ENCODE measurements around the gene CHRNG.

The CHRNG gene

DNA sequence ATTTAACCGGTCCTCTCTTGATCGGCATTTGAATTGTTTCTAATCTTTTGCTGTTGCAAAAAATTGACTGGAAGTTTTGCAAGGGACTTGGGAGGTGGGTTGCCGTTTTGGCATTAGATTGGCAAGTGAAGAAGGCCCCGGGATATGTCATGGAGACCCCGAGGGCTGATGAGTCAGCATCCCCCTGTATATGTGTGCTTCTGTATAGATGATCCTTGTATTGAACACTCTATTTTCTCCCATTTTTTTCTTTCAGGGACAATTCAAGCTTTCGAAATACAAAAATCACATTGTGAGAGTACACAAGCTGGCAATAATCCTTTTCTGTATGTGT, 41.1 kb downstream of the CHRNG start:
- no peak for DNase-seq

DNA sequence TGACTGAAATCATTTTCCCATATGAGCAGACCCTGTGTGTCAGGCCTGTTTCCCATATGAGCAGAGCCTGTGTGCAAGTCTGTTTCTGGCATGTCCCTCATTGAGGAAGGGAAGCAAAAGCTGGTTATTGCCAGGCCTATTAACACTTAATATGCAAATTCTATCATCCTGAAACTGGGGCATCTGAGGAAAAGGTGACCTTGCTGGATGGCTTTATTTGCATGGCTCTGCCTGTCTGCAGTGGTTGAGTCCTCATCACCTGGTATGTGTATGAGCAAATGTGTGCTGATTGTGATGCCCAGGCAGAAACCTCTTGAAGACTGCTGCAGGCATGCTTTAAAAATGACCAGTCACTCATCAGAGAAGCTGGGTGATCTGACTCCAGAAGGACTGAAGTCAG, 42.2 kb downstream of the CHRNG start:
- DNase-seq: no peak

DNA sequence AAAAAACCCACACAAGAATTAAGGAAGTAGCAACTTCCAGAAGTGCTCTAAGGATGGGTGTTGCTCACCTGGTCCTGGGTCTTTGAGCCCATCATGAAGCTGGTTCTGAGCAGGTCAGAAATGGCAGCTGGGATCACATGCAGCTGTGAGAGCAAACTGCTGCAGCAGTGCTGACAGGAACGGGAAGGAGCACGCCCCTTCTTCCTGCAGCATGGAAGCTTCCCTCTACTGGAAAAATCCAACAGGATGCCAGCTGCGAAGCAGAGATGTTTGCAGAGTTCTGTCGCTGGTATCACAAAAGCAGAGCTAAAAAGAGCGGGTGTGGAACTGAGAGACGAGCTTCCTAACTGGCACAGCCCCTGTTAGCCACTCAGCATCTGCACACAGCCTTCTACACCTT, 44.7 kb downstream of the CHRNG start:
- DNase-seq: no peak

DNA sequence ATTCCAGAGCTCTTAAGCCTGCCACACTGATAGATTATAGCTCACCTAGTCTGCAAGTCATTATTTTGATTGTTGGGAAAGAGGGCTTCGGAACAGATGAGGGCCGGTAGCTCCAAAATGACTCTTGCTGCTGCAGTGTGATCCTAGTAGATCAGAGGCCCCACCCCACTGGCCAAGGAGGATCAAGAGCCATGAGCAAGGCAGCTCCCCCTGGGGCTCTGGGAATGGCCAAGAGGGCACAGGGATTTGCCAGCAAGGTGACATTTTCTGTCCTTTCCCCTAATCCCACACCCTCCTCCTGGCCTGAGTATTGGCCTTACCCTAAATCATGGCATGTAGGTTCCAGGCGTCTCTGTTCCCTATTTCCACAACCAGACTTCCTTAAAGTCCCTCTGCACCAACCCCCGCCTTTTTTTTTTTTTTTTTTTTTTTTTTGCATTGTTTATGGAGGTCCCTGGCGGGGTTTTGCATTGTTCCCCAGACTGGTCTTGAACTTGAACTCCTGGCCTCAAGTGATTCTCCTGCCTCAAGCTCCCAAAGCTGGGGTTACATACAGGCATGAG, 47.5 kb downstream of the CHRNG start:
- DNase-seq: no peak

DNA sequence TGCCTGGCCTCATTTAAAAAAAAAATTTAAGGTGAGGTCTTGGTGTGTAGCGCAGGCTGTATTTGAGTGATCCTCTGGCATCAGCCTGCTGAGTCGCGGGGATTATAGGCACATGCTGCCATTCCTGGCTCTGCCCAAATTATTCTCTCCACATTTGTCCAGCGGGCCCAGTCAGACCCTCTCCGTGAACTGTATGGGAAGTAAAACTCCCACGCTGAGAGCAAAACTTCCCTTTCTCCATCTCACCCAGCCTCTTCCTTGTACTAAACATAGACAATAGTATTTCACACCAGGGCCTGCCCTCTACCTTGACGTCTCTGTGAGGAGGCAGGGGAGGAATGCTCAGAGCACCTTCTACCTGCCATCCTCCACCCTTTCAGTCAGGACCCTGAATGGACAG, 48.0 kb downstream of the CHRNG start:
- no peak for DNase-seq

DNA sequence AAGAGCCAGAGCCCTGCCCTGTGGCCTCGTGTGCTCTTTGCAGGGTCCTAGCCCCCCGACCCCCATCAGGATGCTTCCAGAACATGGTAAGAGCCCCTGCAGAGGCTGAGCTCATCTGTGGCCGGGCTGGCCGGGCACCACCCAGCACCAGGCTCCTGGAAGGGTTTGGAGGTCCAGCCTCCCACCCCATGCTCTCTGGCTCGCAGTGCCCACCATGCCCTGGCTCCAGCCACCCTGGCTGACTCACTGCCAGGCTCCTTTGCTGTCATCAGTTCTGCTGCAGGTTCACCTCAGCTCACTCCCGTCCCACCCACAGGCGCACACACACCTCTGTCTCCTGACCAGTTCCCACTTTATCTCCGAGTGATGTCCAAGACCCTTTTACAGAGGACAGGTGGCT, 48.5 kb downstream of the CHRNG start:
- DNase-seq: no peak

DNA sequence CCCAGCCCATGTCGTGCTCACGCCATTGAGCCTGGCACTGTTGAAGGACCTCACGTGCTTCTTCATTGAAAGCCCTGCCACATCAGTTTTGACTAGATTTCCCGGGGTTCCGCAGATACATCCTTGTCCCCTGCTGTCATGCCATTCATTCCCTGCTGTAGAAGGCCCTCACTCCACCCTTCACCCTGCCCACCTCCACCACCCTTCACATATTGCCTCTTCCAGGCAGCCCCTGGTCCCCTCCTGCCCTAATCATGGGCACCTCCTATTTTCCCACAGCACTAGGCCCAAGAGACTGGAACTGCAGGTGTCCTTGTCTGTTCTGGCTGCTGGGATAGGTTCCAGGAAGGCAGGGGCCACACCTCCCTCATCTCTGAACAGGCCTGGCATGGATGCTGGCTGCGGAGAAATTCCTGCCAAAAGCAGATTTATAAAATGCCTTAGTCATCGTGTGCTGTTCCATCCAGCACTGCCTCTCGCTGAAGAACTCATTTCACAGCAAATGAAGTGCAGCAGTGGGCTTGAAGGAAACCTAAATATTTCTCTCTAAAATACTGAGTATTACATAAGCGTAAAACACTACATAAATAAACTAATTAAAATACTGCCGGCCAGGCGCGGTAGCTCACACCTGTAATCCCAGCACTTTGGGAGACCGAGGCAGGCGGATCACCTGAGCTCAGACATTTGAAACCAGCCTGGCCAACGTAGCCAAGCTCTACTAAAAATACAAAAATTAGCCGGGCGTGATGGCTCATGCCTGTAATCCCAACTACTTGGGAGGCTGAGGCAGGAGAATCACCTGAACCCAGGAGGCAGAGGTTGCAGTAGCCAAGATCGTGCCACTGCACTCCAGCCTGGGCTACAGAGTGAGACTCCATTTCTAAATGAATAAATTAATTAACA, 49.4 kb downstream of the CHRNG start:
- no peak for DNase-seq

DNA sequence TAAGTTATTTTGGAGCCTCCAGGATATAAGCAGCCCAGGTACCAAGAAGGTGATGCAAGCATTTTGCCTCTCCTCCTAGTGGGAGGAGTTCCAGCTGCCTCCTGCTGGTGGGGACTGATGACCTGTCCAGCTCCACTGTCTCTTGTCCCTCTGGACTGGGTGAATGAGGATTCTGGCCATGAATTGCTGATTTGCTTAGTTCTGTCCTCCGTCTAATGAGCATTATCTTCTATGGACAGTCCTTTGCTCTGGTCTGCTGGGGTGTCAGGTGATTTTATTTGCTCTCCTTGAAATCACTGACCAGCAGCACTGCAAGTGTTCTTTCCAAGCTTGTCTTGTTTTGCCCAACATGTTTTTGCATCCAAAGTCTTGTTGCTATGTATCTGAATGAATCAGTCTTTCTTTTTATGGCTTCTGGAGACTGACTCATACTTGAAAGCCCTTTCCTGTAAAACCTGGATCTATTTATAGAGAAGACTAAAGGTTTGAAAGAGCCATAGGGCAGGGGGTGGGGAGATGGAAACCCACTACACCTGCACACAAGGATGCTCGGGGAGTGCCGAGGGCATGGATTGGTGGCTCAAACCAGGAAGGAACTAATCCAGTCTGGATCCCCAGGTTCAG, 53.4 kb downstream of the CHRNG start:
- no peak for DNase-seq

DNA sequence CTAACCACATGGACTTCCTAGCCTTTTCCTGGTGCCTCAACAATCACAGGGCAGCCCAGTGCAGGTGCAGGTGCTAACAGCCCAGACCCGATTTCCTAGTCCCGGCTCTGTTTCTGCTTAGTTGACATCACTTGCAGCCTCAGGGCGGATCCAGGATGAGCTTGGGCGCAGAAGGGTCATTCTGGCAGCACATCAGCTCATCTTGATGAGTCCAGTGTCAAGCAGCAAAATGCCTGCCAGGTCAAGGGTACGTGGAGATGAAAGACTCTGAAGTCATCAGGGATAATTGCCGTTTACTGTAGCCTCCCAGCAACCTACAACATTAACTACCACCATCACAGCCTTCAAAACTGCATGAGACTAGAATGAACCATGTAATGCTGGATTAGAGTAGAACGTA, 54.5 kb downstream of the CHRNG start:
- DNase-seq: no peak

All from activated CD4-positive, CD25-positive, alpha-beta regulatory T cell (primary cell).